DMS 273 treated with DMSO at 0.1 percent for 48 hours (cell line): Measurements from ENCODE around the gene MARCHF3.

Experiments
- DNase-seq: peaks from one replicate; lab custom pipeline; 2025; lab: John Stamatoyannopoulos, UW

MARCHF3 gene

GRCh38 chr5:126982926-126983873, 47.2 kb downstream of the MARCHF3 start:
- no peak for DNase-seq

- DNase-seq = no peak
These were observed 48.2 kb downstream of the MARCHF3 start for GRCh38 chr5:126982202-126982601.

- DNase-seq = no peak
These were observed 48.7 kb downstream of the MARCHF3 start for GRCh38 chr5:126981701-126982100.

GRCh38 chr5:126981222-126981621, 49.1 kb downstream of the MARCHF3 start:
- DNase-seq = no peak

GRCh38 chr5:126978258-126978657, 52.1 kb downstream of the MARCHF3 start:
- DNase-seq = no peak

GRCh38 chr5:126976520-126977172, 53.7 kb downstream of the MARCHF3 start:
- DNase-seq = no peak

GRCh38 chr5:126975796-126976195, 54.6 kb downstream of the MARCHF3 start:
- DNase-seq = no peak

GRCh38 chr5:126973193-126973592, 57.2 kb downstream of the MARCHF3 start:
- no peak for DNase-seq

DNA sequence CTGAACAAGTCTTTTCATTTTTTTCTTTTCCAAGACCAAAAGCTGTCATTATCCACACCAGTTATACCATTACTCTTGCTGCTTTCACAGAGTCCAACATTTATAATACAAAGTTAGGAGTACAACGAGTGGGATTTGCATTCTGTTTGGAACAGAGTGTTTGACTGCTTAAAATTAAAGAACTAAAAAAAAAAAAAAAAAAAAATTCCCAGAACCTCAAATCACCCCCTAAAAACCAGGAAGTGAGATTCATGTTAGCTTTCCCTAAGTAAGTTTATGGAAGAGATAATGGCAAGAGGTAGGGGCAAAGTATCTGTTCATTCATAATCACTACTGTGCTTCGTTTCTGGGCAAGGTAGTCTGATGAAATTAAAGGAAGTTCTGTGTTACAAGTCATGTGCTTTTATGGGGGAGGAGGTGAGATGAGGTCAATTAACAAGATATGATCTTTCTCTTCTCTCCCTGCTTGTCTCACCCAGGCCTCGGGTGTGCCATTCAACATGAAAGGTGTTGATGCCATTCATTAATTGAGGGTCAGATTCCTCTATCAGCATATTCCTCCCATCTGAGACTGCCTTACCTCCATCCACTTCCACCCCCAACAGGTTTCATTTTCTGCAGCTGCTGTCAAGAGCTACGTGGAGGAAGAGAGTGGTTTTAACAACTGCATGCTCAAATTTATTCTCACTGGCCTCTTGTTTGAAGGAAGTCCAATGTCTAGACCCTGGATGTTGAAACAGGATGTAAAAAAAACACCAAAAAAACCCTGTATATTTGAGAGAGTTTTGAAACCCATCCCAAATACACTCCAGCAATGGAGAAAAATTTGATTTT, 58.1 kb downstream of the MARCHF3 start:
- DNase-seq = no peak

DNA sequence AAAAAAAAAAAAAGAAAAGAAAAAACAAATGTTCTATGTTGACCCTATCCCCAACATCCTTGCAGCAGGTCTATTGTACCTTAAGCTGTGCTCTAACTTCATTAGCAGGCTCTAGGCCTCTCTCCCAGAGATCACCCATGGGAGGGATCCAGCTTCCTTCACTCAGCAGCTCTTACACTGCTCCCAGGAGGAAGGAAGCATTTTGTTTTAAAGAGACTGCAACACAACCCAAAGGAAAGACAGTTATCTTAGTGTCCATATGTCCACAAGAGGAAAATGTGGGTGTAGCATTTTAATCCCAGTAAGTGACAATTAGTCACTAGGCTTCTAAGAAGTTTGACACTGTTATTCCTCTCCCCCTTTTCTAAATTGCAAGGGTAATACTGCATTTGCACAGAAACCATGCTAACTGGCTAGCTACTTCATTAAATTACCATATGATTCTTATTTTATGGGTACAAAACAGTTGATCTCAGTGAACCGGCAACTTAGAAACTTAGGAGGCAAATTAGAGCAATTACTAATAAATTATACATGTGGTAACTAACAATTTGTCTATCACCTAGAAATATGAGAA, 58.8 kb downstream of the MARCHF3 start:
- DNase-seq = no peak

DNA sequence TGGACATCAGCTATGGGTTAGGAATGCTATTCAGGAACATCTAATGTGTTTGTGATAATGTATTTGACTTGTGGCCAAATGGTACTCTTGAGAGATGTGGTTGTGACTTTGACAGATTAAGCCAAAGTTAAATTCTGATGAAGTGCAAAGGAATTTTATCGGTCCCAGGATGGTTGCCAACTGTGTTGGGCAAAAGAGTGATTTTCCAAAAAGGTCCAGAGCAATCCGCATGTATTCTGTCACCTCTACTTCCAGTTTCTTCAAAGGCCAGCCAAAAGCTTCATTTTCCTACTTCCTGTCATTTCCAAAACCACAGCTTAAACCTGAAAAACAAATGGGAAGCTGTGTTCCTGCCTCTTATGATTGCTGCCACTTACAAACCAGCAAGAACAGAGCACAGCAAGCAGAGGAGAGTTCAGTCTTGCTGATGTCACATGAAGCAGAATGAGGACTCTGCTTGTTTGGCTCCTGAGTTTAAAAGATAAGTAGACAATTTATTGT, 59.8 kb downstream of the MARCHF3 start:
- no peak for DNase-seq

- DNase-seq = no peak
These were observed 60.8 kb downstream of the MARCHF3 start for GRCh38 chr5:126969548-126969947.

DNA sequence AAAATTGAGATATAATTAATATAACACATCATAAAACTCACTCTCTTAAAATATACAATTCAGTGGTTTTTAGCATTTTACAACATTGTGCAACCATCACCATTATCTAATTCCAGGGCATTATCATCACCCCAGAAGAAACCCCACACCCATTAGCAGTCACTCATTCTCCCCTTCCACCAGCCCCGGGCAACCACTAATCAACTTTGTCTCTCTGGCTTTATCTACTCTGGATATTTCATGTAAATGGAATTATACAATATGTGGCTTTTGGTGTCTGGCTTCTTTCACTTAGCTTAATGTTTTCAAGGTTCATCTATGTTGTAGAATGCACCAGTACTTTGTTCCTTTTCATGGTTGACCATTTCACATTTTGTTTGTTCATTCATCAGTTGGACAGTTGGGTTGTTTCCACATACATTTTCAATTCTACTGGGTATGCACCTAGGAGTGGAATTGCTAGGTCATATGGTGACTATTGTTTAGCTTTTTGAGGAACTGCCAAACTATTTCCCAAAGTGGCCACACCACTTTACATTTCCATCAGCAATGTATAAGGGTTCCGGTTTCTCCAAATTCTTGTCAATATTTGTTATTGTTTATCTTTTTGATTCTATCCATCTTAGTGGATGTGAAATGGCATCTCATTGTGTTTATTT, 62.4 kb downstream of the MARCHF3 start:
- no peak for DNase-seq

DNA sequence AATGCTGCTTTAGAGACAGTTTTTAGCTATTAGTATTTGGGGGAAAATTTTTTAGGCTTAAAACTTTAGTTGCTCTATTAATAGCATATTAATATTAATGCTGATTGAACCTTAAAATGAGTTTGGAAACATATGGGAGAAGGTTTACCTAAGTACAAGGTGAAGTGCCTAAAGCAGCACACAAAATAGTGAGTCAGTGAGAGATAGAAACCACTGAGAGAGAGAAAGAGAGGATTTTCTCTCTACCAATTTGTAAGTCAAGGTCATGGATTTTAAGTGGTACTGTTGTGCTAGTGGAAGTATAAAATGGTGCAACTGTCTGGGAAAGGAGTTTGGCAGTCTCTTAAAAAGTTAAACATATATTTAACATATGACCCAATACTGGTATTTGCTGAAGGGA, 64.9 kb downstream of the MARCHF3 start:
- DNase-seq = no peak

DNA sequence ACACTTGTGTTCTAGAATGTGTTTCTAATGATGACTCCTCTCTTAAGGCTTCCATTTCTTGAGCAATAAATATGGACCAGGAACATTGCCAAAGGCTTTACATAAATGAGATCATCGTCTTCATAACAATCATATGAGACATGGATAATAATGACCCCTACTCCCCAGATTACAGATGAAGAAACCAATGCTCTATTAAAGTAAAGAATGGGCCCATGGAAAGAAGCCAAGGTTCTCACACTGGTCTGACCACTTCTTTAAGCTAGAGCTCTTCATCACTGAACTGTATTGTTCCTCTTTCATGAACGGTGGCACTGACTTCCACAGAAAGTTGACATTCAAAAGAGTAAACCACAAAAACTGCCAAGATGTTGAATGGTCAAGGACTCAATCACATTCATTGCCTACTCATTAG, 65.3 kb downstream of the MARCHF3 start:
- DNase-seq = no peak

DNA sequence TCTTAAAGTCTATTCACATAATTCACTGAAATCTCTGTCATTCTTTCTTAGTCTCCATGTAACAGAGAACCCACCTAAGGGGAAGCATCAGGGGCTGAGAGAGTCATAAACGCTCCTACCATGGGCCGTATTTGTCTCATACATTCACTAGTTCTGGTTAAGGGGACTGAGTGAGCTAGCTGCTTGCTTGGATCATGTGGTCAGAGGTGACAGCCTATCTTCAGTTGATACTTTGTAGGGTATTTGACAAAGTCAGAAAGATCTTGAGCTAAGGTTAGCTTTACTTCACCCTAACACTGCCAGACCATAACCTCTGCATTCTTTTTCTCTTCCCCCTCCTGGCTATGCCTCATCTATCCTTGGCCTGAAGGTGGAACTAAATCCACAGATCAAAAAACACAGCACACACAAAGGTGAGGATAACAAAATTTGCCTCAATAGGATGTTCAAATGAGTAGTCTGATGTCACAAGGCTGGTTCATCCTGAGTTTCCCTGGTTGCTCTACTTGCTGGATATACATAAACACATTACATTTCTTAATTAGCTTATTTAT, 66.5 kb downstream of the MARCHF3 start:
- DNase-seq = no peak

- no peak for DNase-seq
These were observed 68.7 kb downstream of the MARCHF3 start for GRCh38 chr5:126961702-126962101.

DNA sequence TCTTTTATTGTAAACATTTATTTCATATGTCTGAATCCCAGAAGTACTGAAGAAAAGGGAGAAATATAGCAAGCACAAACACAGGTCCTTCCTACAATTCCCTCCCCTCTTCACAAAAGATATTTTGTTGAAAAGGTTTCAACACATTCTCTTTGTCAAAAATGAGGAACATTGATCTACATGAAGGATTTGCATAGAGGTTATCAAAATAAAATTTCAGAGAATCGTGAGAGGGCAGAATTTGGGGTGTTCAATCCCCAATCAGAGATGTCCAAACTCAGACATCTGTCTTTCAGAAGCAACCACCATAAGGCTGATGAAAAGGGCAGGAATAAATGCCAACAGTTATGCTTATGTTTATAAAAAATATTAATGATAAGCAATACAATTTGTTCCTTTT, 69.2 kb downstream of the MARCHF3 start:
- DNase-seq = no peak

DNA sequence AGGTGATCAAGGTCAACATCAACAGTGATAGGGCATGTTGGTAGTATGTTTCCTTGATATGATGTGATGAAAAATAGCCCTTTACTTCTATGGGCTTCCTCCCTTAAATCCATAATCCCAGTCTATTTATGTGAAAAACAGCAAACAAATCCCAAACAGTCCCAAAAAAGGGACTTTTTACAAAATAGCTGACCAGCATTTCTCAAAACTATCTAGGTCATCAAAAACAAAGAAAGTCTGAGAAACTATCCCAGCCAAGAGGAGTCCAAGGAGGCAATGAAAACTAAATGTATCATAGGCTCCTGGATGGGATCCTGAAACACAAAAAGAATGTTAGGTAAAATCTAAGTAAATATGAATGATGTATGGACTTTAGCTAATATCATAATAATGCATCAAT, 71.2 kb downstream of the MARCHF3 start:
- DNase-seq = no peak

- no peak for DNase-seq
These were observed 73.4 kb downstream of the MARCHF3 start for GRCh38 chr5:126956991-126957390.

DNA sequence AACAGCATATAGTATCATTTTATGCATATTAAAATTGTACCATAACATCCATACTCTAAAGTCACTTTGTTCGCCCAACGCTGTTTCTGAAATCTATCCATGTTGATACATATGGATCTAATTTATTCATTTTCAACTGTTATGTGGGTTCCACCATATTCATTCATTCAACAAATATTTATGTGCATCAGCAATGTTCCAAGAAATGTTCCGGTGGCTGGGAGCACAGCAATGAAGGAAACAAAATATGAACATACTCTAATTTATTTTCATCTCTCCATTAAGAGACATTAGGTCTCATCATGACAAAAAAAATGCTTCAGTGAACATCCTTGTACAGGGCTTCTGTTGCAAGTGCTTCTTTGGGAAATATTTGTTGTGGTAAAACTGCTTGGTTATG, 75.4 kb downstream of the MARCHF3 start:
- no peak for DNase-seq
